GM12892 (cell line): ENCODE data around the gene FAM210A.

Experiments used
- DNase-seq: peaks from one replicate; pipeline ENCODE4 v3.0.0; 2011; ENCODE audit not compliant: insufficient read length
- FAIRE-seq: peaks from 2 replicates; lab custom pipeline; 2011; peaks lifted over from hg19 to GRCh38; lab: Jason Lieb, UNC
- POLR2A ChIP-seq: IDR thresholded peaks from 2 replicates; pipeline ENCODE4 v1.6.1; 2011; ENCODE audit warnings: low read depth, low read length, control low read depth
- POLR2AphosphoS5 ChIP-seq: IDR thresholded peaks from 2 replicates; pipeline ENCODE4 v1.6.1; 2011; ENCODE audit warnings: low read depth, low read length, control low read depth
- TAF1 ChIP-seq: IDR thresholded peaks from 2 replicates; pipeline ENCODE4 v1.6.1; 2011; ENCODE audit warnings: low read depth, mild to moderate bottlenecking, control low read depth, low read length, borderline replicate concordance

The FAM210A gene

DNA sequence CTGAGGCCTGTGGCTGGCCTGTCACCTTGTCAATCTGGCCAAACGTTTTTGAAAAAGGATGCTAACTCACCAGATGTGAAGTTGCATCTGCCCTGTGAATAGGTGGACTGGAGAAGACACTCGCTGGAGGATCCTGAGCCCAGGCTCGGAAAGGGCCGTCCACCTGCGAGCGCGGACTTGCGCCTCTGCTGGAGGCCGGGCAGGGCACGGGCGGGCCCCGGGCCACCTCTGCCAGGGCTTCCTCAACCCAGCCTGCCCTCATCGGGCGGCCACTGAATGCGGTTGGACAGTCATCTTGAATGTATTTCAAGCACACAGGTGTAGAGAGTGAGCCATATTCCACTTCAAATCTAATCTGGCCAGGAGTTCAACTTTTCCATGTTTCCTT lies 83.9 kb downstream of the FAM210A start:
- DNase-seq, result no peak
- TF ChIP-seq TAF1 (no peak), POLR2AphosphoS5 (no peak), POLR2A (no peak)
- no peak for FAIRE-seq

GRCh38 chr18:13641551-13642439 lies 84.6 kb downstream of the FAM210A start:
- no peak for DNase-seq
- TF ChIP-seq POLR2A, result no peak
- TF ChIP-seq TAF1, result no peak
- TF ChIP-seq POLR2AphosphoS5, result no peak
- no peak for FAIRE-seq

DNA sequence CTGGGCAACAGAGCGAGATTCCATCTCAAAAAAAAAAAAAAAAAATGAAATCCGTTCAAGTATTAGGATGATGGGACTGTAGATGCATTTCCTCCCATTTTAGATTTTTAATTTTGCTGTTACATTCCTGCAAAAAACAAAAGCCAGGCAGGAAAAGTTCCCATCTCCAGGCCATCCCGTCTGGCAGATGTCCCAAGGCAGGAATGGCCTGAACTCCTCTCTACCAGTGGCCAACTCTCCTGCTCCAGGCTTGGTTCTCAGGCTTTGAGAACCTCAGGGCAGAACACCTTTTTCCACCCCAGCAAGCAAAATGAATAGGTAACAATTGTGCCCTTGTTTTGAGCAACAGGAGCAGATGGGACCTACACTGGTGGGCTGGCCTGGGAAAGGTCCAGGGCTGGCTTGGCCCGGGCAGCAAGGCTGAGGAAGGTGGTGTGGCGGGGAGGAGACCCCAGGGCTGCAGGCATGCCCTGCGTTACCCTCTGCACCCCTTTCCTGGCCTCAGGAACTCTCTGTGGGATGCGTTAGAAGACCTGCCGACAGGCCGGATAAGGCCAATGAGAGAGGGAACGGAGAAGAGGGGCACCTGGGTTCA lies 86.0 kb downstream of the FAM210A start:
- DNase-seq (no peak), FAIRE-seq (no peak)
- no peak for TF ChIP-seq POLR2A
- no peak for TF ChIP-seq POLR2AphosphoS5
- TF ChIP-seq TAF1, result no peak

DNA sequence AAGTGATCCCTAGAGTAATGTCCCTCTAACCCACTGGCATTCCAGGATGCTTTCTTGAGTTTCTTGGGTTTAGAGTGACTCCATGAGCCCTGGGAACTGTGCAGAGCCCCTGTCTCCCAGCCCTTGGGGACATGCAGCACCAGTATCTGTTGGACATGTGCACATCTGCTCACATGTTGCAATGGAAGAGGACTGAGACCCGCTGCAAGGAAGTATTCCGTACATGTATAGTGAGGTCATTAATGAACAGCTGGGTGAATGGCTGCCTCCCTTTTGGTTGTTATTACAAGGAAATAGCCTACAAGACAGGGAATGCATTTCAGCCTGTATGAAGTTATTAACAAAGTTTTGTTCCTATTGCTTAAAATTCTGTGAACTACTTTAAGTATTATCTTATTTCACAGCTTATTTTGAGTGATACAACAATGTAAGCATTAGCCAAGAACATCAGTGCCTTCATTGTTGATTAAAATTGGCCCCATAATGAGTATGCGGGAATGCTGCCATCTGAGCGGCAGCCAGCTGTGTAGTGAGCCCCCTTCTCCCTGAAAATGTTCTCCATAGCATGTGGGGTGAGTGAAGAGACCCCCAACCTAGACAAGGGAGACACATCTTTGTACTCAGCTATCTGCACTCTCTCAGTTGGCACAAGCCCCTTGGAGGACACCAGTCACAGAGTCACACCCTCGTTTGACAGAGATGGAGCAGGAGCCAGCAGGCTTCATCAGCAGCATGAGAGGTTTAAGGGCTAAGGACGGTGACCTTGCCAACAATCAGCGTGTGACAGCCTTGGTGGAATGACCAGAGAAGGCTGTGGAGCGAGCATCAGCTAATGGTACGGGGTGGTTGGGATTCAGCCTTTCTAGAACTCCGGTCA lies 87.4 kb downstream of the FAM210A start:
- TF ChIP-seq TAF1, result no peak
- no peak for TF ChIP-seq POLR2A
- TF ChIP-seq POLR2AphosphoS5, result no peak
- no peak for DNase-seq
- FAIRE-seq, result no peak

- no peak for FAIRE-seq
These were observed 91.3 kb downstream of the FAM210A start for GRCh38 chr18:13635046-13635445.

DNA sequence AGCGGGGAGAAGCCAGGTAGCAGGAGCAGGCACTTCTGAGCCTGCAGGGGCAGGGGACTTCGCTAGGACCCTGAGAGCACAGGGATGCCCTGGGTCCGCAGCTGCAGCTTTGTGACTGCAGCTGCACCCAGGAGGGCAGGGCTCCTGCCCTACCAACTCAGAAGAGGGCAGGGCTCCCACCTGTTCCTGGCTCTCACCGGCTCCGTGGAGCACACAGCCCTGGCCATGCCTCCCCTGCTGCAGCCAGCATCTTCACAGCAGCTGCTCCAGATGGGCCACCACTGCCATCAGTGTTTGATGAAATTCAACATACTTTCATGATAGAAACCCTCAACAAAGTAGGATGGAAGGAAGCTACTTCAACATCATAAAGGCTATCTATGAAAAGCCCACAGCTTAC lies 92.7 kb downstream of the FAM210A start:
- FAIRE-seq, result no peak
- TF ChIP-seq POLR2AphosphoS5, result no peak
- TF ChIP-seq TAF1, result no peak
- no peak for TF ChIP-seq POLR2A
- no peak for DNase-seq

More at GRCh38 chr18:13635046-13635445, 91.3 kb downstream of the FAM210A start:
- no peak for DNase-seq
- TF ChIP-seq TAF1 (no peak), POLR2A (no peak), POLR2AphosphoS5 (no peak)

GRCh38 chr18:13630716-13631268 lies 95.6 kb downstream of the FAM210A start:
- DNase-seq (no peak), FAIRE-seq (no peak)
- TF ChIP-seq POLR2AphosphoS5, result no peak
- TF ChIP-seq POLR2A, result no peak
- TF ChIP-seq TAF1, result no peak

DNA sequence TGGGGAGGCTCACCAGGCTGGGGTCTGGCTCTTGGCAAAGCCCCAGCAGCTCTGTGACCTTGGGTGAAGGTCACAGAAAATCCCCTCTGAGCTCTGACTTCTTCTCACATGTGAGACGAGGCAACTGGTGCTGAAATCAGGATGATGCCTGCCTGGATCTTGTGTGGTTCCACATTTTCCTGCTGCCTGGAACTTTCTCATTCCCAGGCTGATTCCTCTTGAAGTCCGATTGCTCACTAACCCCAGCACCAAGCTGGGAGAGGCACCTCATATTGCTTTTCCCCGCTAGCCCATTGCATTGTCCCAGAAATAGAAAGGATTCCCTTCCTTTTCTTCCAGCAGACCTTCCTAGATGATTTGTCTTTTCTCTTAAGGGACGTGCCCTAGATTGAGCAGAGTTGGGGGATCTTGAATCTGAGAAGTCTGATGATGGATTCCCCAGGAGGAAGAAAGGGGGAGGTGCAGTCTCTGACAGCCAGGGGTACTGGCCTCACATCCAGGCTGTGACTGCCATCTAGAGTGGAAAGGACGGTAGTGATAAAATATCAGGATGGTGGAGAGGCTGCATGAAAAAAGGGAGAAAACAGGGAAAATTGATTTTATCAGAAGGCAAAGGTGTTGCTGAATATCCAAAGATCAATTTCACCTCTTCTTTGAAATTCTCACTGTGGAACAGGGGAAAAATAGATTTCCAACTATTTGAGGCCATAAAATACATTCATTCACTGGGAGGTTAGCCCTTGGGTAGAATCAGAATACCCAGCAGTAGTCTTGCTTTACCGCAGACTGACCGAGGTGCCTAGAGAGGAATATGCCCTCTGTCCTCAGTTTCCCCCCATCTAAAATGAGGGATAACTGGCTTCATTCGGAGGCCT lies 96.3 kb downstream of the FAM210A start:
- FAIRE-seq, result peak; percentile 96
- TF ChIP-seq TAF1 (no peak), POLR2A (no peak), POLR2AphosphoS5 (no peak)
- DNase-seq, result peak; percentile 69

DNA sequence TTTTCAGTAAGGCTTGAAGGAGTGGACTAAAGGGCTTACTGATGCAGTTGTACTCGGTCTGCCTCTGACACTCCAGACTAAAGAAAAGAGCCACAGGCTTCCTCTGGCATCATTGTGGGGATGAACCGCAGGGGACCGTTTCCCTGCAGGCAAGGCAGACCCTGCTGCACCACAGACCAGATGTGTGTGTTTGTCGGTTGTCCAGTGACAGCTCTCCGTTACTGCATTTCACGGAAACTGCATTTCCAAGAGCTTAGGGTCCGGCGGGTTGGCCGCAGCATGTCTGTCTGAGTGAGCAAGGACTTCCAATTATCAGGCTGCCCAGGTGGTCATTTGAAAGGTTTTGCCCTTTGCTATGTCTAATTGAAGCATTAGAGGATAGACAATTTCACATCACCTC lies 98.1 kb downstream of the FAM210A start:
- TF ChIP-seq POLR2A (no peak), TAF1 (no peak), POLR2AphosphoS5 (no peak)
- DNase-seq (no peak), FAIRE-seq (no peak)

DNA sequence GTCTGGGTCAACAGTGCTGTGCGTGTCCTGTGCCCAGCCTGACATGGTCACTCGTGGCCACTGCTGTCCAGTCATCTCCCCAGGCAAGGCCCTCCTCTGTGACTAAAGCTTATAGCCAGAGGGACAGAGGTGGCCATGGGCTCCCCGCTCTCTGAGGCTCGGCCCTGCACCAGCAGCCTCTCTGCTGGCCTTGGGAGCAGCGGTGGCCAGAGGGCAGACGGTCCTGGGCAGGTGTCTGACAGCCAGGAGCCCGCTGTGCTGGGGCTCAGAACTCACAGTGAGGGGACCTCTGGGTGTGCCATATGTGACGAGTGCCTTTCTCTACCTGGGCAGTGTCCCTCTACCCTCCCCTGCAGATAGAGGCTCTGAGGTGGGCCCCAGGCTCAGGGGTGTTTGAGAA lies 98.7 kb downstream of the FAM210A start:
- TF ChIP-seq TAF1 (no peak), POLR2AphosphoS5 (no peak), POLR2A (no peak)
- no peak for DNase-seq
- FAIRE-seq, result no peak

GRCh38 chr18:13626544-13626908 lies 99.8 kb downstream of the FAM210A start:
- FAIRE-seq (no peak), DNase-seq (no peak)

More at GRCh38 chr18:13626544-13626908, 99.8 kb downstream of the FAM210A start:
- no peak for TF ChIP-seq POLR2A
- no peak for TF ChIP-seq POLR2AphosphoS5
- TF ChIP-seq TAF1, result no peak
